ENCODE measurements around the gene PHACTR1. TPM values are rescaled to one million over a fixed set of nuclear protein-coding genes. Genes with fewer than 3 reads are reported as not detected.

The PHACTR1 gene
- total RNA-seq, 2 experiments from 2014 or later: 0.11 TPM; not detected in 1

DNA sequence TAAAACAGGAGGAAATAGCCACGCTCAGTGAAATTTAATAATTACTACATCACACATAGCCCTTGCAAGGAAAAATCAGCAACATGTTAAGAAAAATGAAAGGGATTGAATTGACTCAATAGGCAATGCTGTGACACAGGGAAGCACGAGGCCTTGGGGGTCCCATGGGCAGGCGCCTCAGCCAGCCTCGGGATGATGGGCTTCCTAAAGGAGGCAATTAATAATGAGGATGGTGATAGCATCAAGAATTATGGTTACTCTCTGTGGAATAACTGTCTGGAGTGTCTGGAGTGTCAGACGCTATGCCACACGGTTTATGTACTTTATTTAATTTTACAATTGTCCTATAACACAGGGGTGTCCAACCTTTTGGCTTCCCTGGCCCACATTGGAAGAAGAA is 481.6 kb downstream of the PHACTR1 start:
- Mint-ChIP-seq H3K27me3 (peaks cover 2% of the 10 kb centered on the region), H3K4me1 (ENCODE audit: low read depth) (no peaks in the 10 kb centered on the region), H3K9me3 (no peaks in the 10 kb centered on the region), H3K4me3 (no peak overlapping the region), H3K27ac (no peak overlapping the region), H3K36me3 (ENCODE audit: low read depth) (no peaks in the 10 kb centered on the region)
- ChIA-PET POLR2A (no interaction called here), CTCF (no interaction called here)
- DNase-seq: no peak
- ATAC-seq: no peak
- no peak for TF ChIP-seq CTCF (IDR thresholded peaks at IDR 0.05)
- intact Hi-C loops (cut with micrococcal nuclease): loop anchor here (5.0 kb wide), 1 partner anchor 134 kb away; no protein-coding TSS in a partner anchor

GRCh38 chr6:13201336-13201735 is 484.8 kb downstream of the PHACTR1 start:
- no peaks in the 10 kb centered on the region for H3K36me3 Mint-ChIP-seq (ENCODE audit: low read depth)
- H3K4me1 Mint-ChIP-seq (ENCODE audit: low read depth): no peaks in the 10 kb centered on the region
- TF ChIP-seq CTCF (IDR thresholded peaks at IDR 0.05): no peak
- H3K27me3 Mint-ChIP-seq: no peaks in the 10 kb centered on the region
- no peak for ATAC-seq
- CTCF ChIA-PET: interaction anchor here (1.4 kb wide), 1 partner anchor 77 kb away, joined by 4 read pairs; no protein-coding TSS in a partner anchor
- POLR2A ChIA-PET: no interaction called here
- no peak for DNase-seq
- H3K27ac Mint-ChIP-seq: no peak overlapping the region
- H3K4me3 Mint-ChIP-seq: no peak overlapping the region
- intact Hi-C loops (cut with micrococcal nuclease): no loop called here
- H3K9me3 Mint-ChIP-seq: no peaks in the 10 kb centered on the region

DNA sequence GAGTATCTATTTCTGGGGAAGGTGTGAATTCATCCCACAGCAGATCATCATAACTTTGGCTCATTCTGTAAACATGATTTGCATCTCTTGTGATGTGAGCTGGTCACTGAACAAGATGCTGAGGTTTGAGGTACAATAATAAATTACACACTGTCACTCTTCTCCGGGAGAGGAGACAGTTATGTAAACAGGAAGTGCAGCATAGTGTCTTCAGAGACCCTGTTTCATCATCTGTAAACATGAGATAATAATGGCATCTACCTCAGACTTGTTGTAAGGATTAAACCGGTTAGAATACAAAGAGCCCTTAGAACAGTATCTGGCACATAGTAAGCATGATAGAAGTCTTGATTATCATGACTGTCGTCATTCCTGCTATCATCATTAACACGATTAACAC is 486.6 kb downstream of the PHACTR1 start:
- Mint-ChIP-seq H3K9me3 (no peaks in the 10 kb centered on the region), H3K4me1 (ENCODE audit: low read depth) (no peaks in the 10 kb centered on the region), H3K36me3 (ENCODE audit: low read depth) (no peaks in the 10 kb centered on the region), H3K4me3 (no peak overlapping the region), H3K27ac (no peak overlapping the region), H3K27me3 (no peaks in the 10 kb centered on the region)
- ATAC-seq: no peak
- intact Hi-C loops (cut with micrococcal nuclease): no loop called here
- DNase-seq: no peak
- CTCF ChIA-PET: no interaction called here
- POLR2A ChIA-PET: no interaction called here
- TF ChIP-seq CTCF (IDR thresholded peaks at IDR 0.05): no peak

DNA sequence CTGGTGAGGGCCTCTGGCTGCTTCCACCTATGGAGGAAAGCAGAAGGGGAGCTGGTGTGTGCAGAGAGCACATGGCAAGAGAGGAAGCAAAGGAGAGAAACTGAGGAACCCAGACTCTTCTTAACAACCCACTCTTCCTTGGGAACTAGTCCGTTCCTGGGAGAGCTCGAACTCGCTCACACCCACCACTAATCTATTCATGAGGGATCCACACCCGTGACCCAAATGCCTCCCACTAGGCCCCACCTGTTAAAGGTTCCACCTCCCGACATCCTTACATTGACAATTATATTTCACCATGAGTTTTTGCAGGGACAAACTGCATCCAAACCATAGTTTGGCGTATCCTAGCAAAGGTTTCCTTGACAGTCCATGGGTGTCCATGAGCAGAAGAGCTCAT is 488.5 kb downstream of the PHACTR1 start:
- no peak overlapping the region for H3K4me3 Mint-ChIP-seq
- CTCF ChIA-PET: interaction anchor here (1.0 kb wide), 1 partner anchor 17 kb away, joined by 3 read pairs; no protein-coding TSS in a partner anchor
- no peak for DNase-seq
- no peaks in the 10 kb centered on the region for H3K9me3 Mint-ChIP-seq
- H3K27me3 Mint-ChIP-seq: no peaks in the 10 kb centered on the region
- no peaks in the 10 kb centered on the region for H3K36me3 Mint-ChIP-seq (ENCODE audit: low read depth)
- TF ChIP-seq CTCF (IDR thresholded peaks at IDR 0.05): no peak
- H3K4me1 Mint-ChIP-seq (ENCODE audit: low read depth): no peaks in the 10 kb centered on the region
- no peak overlapping the region for H3K27ac Mint-ChIP-seq
- ATAC-seq: no peak
- intact Hi-C loops (cut with micrococcal nuclease): no loop called here
- POLR2A ChIA-PET: no interaction called here

- Mint-ChIP-seq H3K27ac (no peak overlapping the region), H3K4me1 (ENCODE audit: low read depth) (peaks cover 3% of the 10 kb centered on the region), H3K9me3 (no peaks in the 10 kb centered on the region), H3K27me3 (peaks cover 2% of the 10 kb centered on the region), H3K36me3 (ENCODE audit: low read depth) (no peaks in the 10 kb centered on the region), H3K4me3 (no peak overlapping the region)
- no peak for TF ChIP-seq CTCF (IDR thresholded peaks at IDR 0.05)
- intact Hi-C loops (cut with micrococcal nuclease): no loop called here
- DNase-seq (no peak), ATAC-seq (no peak)
- CTCF ChIA-PET: no interaction called here
- POLR2A ChIA-PET: no interaction called here
Measured at GRCh38 chr6:13212096-13212495, 495.5 kb downstream of the PHACTR1 start.
